ENCODE measurements around the gene DAB1.

GRCh38 chr1:57072401-57073110 lies 351.3 kb downstream of the DAB1 start:
- TF ChIP-seq CTCF (IDR thresholded peaks at IDR 0.05; ENCODE audit: low read length) (0 out of 2 replicates have a peak, but pooled peaks have one; percentile 11), EZH2 (IDR thresholded peaks at IDR 0.05; ENCODE audit: borderline replicate concordance, low read length) (no peak)

Measured in OCI-LY1 (cell line).